Stimulated activated CD4-positive, alpha-beta T cell treated with anti-CD3 and anti-CD28 coated beads, Interleukin-4, amount 100 ng/mL, for 1 hour (primary cell): Measurements from ENCODE around the gene GLYATL3.

ENCODE experiments used
- DNase-seq: peaks from one replicate; pipeline ENCODE4 v3.0.0-alpha.2; 2020

The GLYATL3 gene

GRCh38 chr6:49548613-49549304, 49.0 kb downstream of the GLYATL3 start:
- no peak for DNase-seq

GRCh38 chr6:49549691-49550491, 50.2 kb downstream of the GLYATL3 start:
- no peak for DNase-seq

DNA sequence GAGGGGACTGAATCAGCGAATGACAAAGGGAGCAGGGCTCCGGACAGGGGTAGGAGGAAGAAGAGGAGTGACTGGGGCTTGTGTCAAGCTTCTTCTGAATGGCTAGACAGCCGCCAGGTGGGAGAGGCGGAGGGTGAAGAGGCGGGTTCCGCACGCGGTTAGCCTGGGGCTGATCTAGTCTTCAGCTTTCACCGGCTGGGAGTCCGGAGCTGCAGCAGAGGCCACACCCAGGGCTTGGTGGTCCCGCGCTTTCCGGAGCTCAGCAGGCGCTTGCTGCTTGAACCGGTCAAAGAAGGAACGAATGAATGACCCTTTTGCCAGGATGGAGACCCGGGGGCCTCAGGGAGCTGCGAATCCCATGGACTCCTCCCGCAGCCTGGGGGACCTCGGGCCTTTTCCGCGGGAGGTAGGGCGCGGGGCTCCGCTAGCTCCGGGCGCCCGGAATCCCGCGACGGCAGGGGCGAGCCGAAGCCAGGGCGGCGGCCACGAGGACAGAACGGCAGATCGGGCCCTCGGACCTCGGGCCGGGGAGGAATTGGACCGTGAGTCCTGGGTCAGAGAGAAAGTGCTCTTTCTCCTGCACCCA, 50.9 kb downstream of the GLYATL3 start, which contains the start of gene C6orf141:
TSS of gene C6orf141 (plus strand) at position 177 of the 586 bp plus-strand sequence. CDS start at position 302, 125 bp downstream.
- DNase-seq, result peak; percentile 29

GRCh38 chr6:49551078-49551865, 51.5 kb downstream of the GLYATL3 start:
- DNase-seq, result peak; percentile 4

DNA sequence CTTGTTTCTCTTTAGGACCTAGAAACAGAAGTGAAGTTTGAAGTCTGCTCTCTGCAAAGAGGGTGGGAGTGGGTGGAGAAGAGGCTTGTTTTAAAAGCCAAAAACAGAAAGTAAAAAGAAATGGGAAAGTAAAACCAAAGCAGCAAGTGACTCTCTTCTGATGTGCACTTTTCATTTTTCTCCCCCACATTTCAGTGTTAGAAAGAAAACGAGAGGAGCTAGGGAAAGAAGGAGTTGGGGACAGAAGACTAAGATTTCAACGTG, 52.1 kb downstream of the GLYATL3 start:
- DNase-seq, result no peak

DNA sequence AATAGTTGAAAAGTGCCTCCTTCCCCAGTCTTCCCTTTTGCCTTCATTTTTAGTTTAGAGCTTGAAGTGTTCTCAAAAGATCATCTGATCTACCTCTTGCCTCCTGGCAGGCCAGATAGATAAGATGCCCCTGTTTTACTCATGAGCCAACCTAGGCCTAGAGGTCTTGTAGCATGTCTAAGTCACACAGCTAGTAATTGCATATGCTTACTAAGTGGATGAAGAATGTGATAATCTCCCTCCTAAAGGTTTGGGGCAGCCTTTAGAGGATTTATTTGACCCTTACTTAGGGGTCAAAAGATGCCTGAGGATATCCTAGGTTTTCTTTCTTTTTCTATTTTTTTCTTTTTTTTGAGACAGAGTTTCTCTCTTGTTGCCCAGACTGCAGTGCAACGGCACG, 52.9 kb downstream of the GLYATL3 start:
- no peak for DNase-seq

DNA sequence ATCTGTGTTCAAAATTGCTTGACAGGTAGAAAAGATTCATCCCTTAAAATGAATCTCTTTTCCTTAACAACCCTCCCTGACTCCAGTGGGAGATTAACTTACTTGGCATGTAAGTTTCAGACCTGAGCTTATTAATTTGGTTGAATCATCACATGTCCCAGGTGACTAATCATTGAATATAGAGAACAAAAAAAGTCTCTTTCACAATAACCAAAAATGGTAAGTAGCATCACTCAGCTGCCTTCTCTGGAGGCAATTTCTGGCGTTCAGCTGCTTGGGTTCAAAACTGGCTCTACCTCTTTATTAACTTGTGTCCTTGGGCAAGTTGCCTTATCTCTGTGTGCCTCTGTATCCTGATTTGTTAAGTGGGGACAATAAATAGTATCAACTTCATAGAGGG, 53.7 kb downstream of the GLYATL3 start:
- DNase-seq, result no peak

DNA sequence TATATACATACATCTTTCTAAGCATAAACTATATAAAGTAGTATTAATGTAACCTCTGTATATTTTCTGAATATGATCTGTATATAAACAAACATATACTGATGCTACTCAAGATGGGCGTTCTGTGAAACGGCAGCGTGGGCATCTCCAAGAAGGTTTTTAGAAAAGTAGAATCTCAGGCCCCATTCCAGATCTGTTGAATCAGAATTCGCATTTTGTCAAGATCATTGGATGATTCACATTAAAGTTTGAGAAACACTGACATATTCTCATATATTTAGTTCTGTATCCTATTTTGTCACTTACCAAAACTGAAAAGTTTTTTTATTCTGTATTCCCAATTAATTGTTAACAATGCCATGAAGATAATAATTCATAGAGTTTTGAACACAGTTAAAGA, 56.2 kb downstream of the GLYATL3 start:
- DNase-seq, result no peak

DNA sequence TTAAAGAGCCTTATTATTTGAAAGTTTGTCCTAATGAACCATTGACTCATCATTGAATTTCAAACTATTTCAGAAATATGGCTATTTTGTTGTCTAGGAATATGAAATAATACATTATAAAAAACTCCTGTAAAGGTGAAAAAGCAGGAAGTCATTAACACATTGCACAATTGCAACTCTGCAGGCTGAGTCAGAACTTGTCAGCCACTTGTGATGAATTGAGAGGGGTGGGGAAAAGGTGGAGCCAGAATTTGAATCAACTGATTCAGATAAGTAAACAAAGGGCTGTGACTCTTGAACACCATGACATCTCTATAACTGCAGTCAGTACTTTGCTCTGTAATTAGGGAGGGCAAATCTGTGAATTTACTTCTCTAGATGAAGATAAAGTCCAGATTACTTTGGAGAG, 56.7 kb downstream of the GLYATL3 start:
- DNase-seq, result no peak

- no peak for DNase-seq
Observed at GRCh38 chr6:49557177-49557576, 57.5 kb downstream of the GLYATL3 start.

DNA sequence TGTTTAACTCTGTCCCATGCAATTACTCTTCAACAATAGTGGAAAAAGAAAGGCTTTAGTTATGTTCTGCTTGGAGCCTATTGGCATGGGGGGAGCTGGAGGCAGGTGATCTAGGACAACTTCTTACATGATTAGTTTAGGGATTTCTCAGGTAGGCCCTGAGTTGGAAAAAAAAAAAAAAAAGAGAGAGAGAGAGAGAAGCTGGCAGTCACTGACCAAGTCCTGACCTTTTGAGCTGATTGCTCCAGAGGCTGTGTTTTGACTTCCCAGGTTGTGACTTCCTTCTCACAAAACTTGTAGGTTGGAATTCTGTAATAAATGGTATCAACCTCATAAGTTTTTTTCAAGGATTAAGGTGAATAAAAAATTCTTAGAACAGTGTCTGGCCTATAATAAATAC, 58.5 kb downstream of the GLYATL3 start:
- no peak for DNase-seq

DNA sequence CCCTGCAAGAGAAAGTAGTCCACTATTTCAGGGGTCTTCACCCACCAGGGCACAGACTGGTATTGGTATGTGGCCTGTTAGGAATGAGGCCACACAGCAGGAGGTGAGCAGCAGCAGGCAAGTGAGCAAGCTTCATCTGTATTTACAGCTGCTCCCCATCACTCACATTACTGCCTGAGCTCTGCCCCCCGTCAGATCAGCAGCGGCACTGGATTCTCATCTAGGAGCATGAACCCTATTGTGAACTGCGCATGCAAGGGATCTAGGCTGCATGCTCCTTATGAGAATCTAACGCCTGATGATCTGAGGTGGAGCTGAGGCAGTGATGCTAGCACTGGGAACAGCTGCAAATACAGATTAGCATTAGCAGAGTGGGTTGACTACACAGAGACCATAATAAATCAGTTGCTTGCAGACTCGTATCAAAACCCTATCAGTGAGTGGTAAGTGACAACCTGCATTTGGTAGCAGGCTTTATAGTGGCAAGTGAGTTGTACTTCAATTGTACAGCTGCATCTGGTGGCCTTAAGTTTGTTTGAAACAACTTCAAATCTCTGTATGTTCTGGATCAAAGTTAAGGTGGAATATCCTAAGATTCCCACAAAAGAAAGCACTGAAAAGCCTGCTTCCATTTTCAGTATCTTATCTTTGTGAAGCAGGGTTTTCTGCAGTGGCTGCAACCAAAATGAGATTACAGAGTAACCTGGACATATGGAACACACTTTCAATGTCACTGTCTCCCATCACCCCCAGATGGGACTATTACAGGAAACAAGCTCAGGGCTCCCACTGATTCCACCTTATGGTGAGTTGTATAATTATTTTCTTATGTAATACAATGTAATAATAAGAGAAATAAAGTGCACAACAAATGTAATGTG, 63.5 kb downstream of the GLYATL3 start:
- DNase-seq, result no peak

DNA sequence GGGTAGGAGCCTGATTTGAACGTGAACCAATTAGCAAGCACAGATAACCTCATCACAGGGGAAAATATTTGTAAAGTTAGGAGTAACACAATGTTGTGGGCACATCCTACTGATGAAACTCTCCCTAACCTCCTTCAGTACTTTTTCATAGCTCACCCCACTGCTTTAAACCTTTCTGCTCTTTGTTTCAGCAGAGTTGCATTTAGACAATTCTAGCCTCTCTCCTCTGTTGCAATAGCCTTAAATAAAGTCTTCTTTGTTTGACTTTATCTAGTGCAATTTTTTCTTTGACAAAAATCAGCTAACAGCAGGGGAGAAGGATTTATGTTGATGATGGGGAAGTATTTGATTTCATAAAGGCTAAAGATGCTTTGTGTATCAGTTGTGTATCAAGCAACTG, 64.8 kb downstream of the GLYATL3 start:
- no peak for DNase-seq

DNA sequence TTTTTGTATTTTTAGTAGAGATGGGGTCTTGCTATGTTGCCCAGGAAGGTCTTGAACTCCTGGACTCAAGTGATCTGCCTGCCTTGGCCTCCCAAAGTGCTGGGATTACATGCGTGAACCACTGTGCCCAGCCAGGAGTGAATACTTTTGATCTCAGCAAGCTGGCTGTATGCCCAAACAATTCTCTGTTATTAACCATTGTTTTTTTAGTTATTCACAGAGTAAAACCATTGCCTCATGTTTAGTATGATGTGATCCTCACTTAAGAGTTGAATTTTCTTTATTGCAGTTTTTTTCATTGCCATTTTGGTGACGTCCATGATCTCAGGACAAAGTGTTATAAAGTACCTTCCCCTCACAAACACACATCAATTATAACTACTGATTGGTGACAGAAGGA, 65.5 kb downstream of the GLYATL3 start:
- DNase-seq, result no peak

DNA sequence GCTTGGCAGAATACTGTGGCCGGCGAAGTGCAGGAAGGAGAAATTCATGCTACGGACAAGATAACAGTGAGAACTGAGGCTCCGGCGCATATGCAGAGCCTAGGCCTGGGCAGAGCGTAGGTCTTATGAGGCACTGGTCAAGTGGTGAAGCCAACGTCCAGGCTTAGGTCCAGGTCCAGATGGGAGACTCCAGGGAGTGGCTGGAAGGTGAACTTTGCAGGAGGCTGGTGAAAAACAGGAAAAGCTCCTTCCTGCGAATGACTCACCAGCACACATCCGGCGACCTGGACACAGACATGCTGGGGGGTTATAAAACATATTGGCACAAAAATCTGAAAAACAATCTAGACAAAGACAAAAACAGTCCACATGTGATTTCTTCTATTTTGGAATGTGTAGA, 66.1 kb downstream of the GLYATL3 start:
- DNase-seq, result no peak

DNA sequence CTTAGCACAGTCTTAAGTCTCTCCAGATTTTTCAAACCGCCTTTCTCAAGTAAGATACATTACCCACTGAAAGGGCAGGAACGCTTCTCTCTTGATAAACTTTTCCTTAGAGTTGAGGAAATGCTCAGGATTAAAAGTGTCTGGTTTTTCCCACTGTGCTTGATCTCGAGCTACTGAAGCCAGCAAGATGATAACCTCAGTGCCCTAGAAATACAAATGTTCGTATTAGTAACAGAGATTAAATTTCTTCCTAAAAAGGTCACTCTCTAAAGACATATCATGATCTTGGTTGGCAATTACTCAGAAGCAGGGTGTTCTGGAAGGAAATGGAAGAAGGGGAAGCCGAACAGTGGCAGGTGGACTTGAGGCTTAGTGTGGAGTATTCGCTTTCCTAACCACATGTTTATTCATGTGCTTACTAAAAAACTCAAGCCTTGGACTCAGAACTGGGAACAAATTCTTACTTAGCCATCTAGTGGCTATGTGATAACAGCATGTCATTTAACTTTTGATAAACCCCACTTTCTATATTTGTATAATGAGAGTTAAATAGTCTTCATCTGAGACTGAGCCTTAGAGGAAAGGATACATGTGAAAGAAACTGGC, 70.9 kb downstream of the GLYATL3 start:
- no peak for DNase-seq

DNA sequence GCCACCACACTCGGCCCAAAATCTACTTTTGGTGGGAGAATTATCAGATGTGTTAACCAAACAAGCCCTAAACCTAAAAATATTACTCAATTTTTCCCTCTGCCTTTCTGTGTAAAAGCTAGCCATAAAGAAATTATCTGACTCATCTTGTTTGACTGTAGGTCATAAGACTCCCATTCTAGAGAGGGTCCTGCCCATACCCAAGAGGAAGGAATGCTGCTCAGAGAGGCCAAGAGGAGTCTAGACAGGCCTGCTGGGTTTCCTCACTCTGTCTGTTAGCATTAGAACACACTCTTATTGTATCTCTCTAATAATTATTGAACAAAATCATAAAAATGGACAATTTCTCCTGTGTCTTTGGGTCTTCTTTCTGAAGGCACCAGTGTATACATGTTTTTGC, 76.9 kb downstream of the GLYATL3 start:
- DNase-seq, result no peak
